Neutrophil (primary cell): ENCODE measurements around the gene WBP2.

Experiments
- H3K27ac ChIP-seq: fragments of 200-600 bp; sonication (generic); 2 replicates; pipeline ENCODE4 v1.5.1; 2016; ENCODE audit warnings: mild to moderate bottlenecking, moderate library complexity
- H3K27me3 ChIP-seq: fragments of 200-600 bp; sonication (generic); 2 replicates; pipeline ENCODE4 v1.6.0; 2016; ENCODE audit warnings: mild to moderate bottlenecking
- H3K36me3 ChIP-seq: fragments of 200-600 bp; sonication (generic); 2 replicates; pipeline ENCODE4 v1.5.1; 2017
- H3K4me1 ChIP-seq, 2 experiments: fragments of 200-600 bp in 1 of 2; sonication (generic) in 1 of 2; 1 replicate in 1 of 2; 2 replicates in 1 of 2; pipeline versions ENCODE4 v1.5.1 to v1.6.1; 2013 to 2016; ENCODE audit warnings: low read depth in 1 of 2, low read length in 1 of 2, mild to moderate bottlenecking in 1 of 2, moderate library complexity in 1 of 2; ENCODE audit not compliant: control insufficient read depth in 1 of 2, insufficient read depth in 1 of 2
- H3K4me3 ChIP-seq, 2 experiments: fragments of 200-600 bp in 1 of 2; sonication (generic) in 1 of 2; 1 replicate in 1 of 2; 2 replicates in 1 of 2; pipeline ENCODE4 v1.5.1; 2013 to 2016; ENCODE audit warnings: low read depth in 1 of 2, low read length in 1 of 2, mild to moderate bottlenecking in 1 of 2, moderate library complexity in 1 of 2
- H3K9me3 ChIP-seq: fragments of 200-600 bp; sonication (generic); 2 replicates; pipeline ENCODE4 v1.5.1; 2016
- TF ChIP-seq, protein P1 (sequence below): fragments of 200-600 bp; sonication (generic); IDR thresholded peaks from 2 replicates; pipeline ENCODE4 v1.5.1; 2016; ENCODE audit warnings: antibody characterized with exemption

The WBP2 gene

DNA sequence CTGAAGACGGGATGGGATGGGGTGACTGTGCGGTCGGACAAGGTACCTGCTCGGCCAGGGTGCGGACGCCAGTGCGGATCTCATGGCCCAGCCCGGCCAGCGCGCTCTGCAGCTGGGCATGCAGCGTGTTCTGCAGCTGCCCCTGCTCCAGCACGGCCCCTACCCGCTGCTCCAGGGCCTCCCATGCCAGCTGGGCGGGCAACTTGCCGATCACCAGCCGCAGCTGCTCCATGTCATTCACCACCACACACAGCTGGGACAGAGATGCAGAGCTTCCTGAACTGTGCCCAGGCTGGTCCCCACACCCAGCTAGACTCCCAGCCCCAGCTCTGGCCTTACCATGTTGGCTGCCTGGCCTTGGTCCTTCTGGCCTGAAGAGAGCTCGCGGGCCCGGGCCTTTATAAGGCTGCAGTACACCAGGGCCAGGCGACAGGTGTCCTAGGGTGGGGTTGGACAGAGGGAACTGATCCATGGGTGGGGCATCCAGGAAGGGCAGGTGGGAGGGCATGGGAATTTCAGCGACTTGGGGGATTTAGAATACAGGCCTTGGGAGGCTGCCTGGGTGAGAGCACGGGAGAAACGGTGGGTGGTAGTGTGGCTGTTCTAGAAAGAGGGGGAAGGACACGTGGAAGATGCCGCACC lies 20.7 kb downstream of the WBP2 start:
- TF ChIP-seq, protein P1, sequence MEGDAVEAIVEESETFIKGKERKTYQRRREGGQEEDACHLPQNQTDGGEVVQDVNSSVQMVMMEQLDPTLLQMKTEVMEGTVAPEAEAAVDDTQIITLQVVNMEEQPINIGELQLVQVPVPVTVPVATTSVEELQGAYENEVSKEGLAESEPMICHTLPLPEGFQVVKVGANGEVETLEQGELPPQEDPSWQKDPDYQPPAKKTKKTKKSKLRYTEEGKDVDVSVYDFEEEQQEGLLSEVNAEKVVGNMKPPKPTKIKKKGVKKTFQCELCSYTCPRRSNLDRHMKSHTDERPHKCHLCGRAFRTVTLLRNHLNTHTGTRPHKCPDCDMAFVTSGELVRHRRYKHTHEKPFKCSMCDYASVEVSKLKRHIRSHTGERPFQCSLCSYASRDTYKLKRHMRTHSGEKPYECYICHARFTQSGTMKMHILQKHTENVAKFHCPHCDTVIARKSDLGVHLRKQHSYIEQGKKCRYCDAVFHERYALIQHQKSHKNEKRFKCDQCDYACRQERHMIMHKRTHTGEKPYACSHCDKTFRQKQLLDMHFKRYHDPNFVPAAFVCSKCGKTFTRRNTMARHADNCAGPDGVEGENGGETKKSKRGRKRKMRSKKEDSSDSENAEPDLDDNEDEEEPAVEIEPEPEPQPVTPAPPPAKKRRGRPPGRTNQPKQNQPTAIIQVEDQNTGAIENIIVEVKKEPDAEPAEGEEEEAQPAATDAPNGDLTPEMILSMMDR: no peak
- peaks cover 15 to 18% of the 10 kb centered on the region in 2 experiments for H3K4me1 ChIP-seq
- no peak overlapping the region for H3K4me3 ChIP-seq
- no peaks in the 10 kb centered on the region for H3K27me3 ChIP-seq
- H3K27ac ChIP-seq: peak overlapping the region; percentile 29
- H3K36me3 ChIP-seq: peaks cover 100% of the 10 kb centered on the region
- H3K9me3 ChIP-seq: no peaks in the 10 kb centered on the region

DNA sequence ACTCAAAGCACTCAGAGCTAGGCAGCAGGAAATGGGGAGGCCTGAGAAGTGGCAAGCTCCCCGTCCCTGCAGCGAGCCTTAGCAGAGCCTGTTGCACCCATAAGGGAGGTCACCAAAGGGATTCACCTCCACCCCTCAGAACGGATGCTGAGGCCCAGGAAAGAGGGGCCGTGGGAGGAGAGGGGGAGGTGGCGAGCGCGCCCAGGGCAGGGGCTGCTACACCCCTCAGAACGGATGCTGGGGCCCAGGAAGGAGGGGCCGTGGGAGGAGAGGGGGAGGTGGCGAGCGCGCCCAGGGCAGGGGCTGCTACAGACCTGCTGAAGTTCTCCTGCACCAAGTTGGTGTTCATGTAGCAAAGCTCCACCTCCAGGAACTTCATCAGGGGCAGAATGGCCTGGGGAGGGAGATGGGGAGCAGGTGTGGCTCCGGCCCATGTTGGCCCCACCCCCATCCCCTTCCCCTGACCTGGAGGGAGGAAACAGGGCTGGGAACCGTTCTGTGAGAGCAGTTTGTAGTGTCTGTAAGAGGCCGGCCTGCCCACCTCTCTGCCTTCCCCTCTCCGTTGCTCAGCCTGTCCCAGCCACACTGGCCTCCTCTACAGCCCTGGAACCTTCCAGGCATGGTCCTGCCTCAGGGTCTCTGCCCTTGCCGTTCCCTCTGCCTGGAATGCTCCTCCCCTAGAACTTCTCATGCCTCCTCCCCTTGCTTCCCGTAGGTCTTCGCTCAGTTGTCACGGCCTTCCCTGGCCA lies 22.3 kb downstream of the WBP2 start:
- Histone ChIP-seq H3K4me3 (no peak overlapping the region), H3K9me3 (no peaks in the 10 kb centered on the region), H3K36me3 (peaks cover 100% of the 10 kb centered on the region), H3K4me1 (peaks cover 15 to 18% of the 10 kb centered on the region in 2 experiments), H3K27me3 (no peaks in the 10 kb centered on the region), H3K27ac (peak overlapping the region; percentile 77)
- TF ChIP-seq, protein P1: no peak

DNA sequence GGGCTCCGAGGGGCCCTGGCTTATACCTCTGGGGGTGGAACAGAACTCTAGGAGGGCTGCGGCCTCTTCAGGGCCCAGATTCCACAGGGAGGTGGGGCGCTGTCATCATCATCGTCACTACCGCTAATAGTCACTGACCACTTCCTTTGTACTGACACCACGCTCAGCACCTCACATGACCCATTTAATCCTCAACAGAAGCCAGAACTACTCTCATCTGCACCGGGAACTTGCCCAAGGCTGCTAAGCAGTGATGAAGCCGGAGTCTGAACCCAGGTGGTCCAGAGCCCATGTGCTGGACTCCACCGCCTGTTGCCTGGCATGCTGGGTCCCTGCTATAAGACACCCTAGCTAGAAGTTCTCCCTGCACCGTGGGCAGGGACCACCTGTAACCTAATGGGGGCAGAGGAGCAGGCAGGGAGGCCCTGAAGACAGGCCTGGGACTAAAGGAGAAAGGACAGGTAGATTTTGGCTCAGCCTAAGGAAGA lies 22.9 kb downstream of the WBP2 start:
- H3K27me3 ChIP-seq: no peaks in the 10 kb centered on the region
- TF ChIP-seq, protein P1: no peak
- H3K4me3 ChIP-seq: no peak overlapping the region
- H3K9me3 ChIP-seq: no peaks in the 10 kb centered on the region
- peaks cover 15 to 18% of the 10 kb centered on the region in 2 experiments for H3K4me1 ChIP-seq
- peaks cover 100% of the 10 kb centered on the region for H3K36me3 ChIP-seq
- H3K27ac ChIP-seq: peak overlapping the region; percentile 77

DNA sequence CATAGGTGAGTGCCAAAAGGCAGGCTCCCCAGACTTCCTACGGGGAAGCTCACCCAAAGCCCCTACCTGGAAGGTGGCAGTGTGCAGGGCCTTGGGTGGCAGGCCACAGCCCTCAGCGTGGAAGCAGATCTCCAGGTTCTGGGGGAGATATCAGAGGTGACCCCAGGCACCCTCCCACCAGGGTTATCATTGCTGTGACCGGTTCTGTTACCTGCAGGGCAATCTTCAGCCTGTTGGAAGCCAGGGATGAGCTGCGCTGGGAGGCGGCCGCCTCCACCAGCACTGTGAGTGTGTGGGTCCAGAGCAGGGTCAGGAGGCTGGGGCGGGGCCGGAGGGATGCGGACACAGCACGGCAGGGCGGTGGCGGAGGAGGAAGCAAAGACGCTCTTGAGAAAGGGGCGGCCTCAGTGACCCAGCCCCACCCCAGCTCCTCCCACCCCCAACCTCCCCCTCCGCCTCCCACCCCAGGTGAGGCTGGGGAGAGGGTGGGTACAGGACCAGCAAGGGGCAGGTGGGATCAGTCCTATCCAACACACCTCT lies 24.0 kb downstream of the WBP2 start:
- TF ChIP-seq, protein P1: no peak
- peak overlapping the region; percentile 36 for H3K27ac ChIP-seq
- H3K9me3 ChIP-seq: no peaks in the 10 kb centered on the region
- peaks cover 15 to 18% of the 10 kb centered on the region in 2 experiments for H3K4me1 ChIP-seq
- no peaks in the 10 kb centered on the region for H3K27me3 ChIP-seq
- H3K4me3 ChIP-seq: no peak overlapping the region
- peaks cover 100% of the 10 kb centered on the region for H3K36me3 ChIP-seq

DNA sequence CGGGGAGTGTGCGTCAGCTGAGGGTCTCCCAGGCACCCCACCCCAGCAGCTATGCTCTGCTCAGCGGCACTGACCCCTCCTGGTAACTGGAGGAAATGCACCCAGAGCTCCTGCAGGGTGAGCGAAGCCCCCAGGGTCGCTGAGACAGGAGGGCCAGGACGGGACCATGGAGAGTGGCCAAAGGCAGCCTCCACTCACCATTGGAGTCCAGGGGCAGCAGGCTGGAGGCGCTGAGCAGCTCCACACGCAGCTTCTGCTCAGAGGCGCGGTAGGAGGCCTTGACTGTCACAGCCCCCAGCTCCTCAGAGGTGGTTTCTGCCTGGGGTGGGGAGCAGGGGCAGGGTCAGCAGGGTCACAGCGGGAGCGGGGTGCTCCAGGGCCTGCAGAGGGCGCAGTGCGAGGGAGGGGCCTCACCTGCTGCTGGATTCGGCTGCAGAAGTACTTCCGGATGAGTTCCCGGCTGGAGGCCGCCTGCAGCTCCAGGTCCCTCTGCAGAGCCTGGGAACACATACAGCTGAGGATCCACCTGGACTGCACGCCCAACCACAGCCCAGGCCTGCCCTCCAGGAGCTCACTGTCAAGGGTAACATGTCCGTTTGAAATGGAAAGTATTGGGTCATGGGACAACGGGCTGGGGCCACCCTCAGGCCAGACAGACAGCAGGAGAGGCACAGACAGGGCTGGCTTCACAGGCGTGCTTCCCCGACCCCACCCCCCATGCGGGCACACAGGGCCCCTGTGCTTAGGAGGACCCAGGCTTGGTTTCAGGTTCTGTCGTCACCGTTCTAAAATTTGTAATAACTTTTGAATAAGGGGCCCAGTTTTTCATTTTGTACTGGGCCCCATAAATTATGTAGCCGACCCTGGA lies 24.7 kb downstream of the WBP2 start:
- Histone ChIP-seq H3K27ac (peak overlapping the region; percentile 36), H3K4me3 (no peak overlapping the region), H3K36me3 (peaks cover 100% of the 10 kb centered on the region), H3K4me1 (peaks cover 15 to 18% of the 10 kb centered on the region in 2 experiments), H3K27me3 (no peaks in the 10 kb centered on the region), H3K9me3 (no peaks in the 10 kb centered on the region)
- TF ChIP-seq, protein P1: peak; percentile 44
